GM23248 (cell line): ENCODE data around the gene SEPTIN10. TPM values are rescaled to one million over a fixed set of nuclear protein-coding genes. Genes with fewer than 3 reads are reported as not detected.

Experiments
- DNase-seq: peaks from one replicate; pipeline ENCODE4 v3.0.0-alpha.2; 2015
- H2AFZ ChIP-seq: fragments of 200-600 bp; sonication (generic); 2 replicates; pipeline ENCODE4 v1.6.1; 2016; ENCODE audit warnings: antibody characterized with exemption
- H3F3A ChIP-seq: fragments of 200-600 bp; sonication (generic); 2 replicates; pipeline ENCODE4 v1.6.1; 2016; ENCODE audit warnings: mild to moderate bottlenecking, antibody characterized with exemption, mixed run types; ENCODE audit not compliant: insufficient read depth
- H3K27ac ChIP-seq: fragments of 200-600 bp; sonication (generic); 2 replicates; pipeline ENCODE4 v1.5.1; 2016; ENCODE audit warnings: mild to moderate bottlenecking
- H3K27me3 ChIP-seq: fragments of 200-600 bp; sonication (generic); replicated peaks from 2 replicates; pipeline ENCODE4 v1.6.1; 2016; ENCODE audit warnings: mild to moderate bottlenecking; ENCODE audit not compliant: insufficient read depth
- H3K36me3 ChIP-seq: fragments of 200-600 bp; sonication (generic); 2 replicates; pipeline ENCODE4 v1.6.1; 2016; ENCODE audit warnings: low read depth, mild to moderate bottlenecking
- H3K4me1 ChIP-seq: fragments of 200-600 bp; sonication (generic); 2 replicates; pipeline ENCODE4 v1.6.1; 2016; ENCODE audit warnings: mild to moderate bottlenecking; ENCODE audit not compliant: insufficient read depth
- H3K4me2 ChIP-seq: fragments of 200-600 bp; sonication (generic); one replicate; pipeline ENCODE4 v1.6.1; 2016; ENCODE audit warnings: mild to moderate bottlenecking; ENCODE audit not compliant: unreplicated experiment
- H3K4me3 ChIP-seq: fragments of 200-600 bp; sonication (generic); 2 replicates; pipeline ENCODE4 v1.5.1; 2016; ENCODE audit warnings: mild to moderate bottlenecking
- H3K79me2 ChIP-seq: fragments of 200-600 bp; sonication (generic); 2 replicates; pipeline ENCODE4 v1.6.1; 2016; ENCODE audit warnings: mild to moderate bottlenecking; ENCODE audit not compliant: insufficient read depth
- H3K9ac ChIP-seq: fragments of 200-600 bp; sonication (generic); 2 replicates; pipeline ENCODE4 v1.6.1; 2016; ENCODE audit warnings: mild to moderate bottlenecking
- H3K9me2 ChIP-seq: fragments of 200-600 bp; sonication (generic); 2 replicates; pipeline ENCODE4 v1.6.1; 2016; ENCODE audit warnings: mixed run types, mild to moderate bottlenecking, moderate library complexity; ENCODE audit not compliant: insufficient read depth
- H3K9me3 ChIP-seq: fragments of 200-600 bp; sonication (generic); one replicate; pipeline ENCODE4 v1.6.1; 2017; ENCODE audit warnings: low read depth
- H4K20me1 ChIP-seq: fragments of 200-600 bp; sonication (generic); 2 replicates; pipeline ENCODE4 v1.6.0; 2016; ENCODE audit not compliant: insufficient read depth
- EZH2 ChIP-seq: fragments of 200-600 bp; sonication (generic); IDR thresholded peaks from 2 replicates; pipeline ENCODE4 v1.6.1; 2018; ENCODE audit warnings: antibody characterized with exemption, mild to moderate bottlenecking; ENCODE audit not compliant: insufficient read depth, poor library complexity, severe bottlenecking
- EZH2phosphoT487 ChIP-seq: fragments of 200-600 bp; sonication (generic); IDR thresholded peaks from 2 replicates; pipeline ENCODE4 v1.6.1; 2018; ENCODE audit warnings: antibody characterized with exemption, moderate library complexity, mild to moderate bottlenecking, low read depth; ENCODE audit not compliant: insufficient read depth
- WGBS, 2 experiments: methylation state at CpG; one replicate each; pipeline ENCODE4 v1.1.6; 2015 to 2017; ENCODE audit warnings: low lambda C conversion rate in 2 of 2, low coverage in 1 of 2; ENCODE audit errors: missing lambda C conversion rate in 2 of 2; 5-methylcytosine and 5-hydroxymethylcytosine counted together
- in situ Hi-C: fragments of 300-500 bp; cut with MboI; formaldehyde crosslinking; loops from 2 replicates; pipeline ENCODE4 v1.15.0; 2020
- polyA plus RNA-seq: library from polyadenylated mRNA; unstranded; fragments of >200 nt; fragmentation: Nextera tagmentation; extraction: Ambion mirVana; gene quantifications from 2 replicates; pipeline ENCODE4 v1.2.1, GENCODE V29; 2016
- total RNA-seq: library from RNA; depleted of rRNA; stranded (reverse); fragments of >200 nt; shearing (Covaris generic); gene quantifications from 2 replicates; pipeline ENCODE4 v1.2.3, GENCODE V29; 2014

SEPTIN10 gene
- total and polyA plus RNA-seq, 2 experiments from 2014 or later = 142 to 152 TPM

- Histone ChIP-seq H2AFZ (no peak overlapping the region; the same call in 1 of the 2 replicates), H3K4me2 (no peak overlapping the region), H3K4me3 (no peak overlapping the region), H3K79me2 (no peaks in the 10 kb centered on the region), H3K4me1 (peaks cover 14% of the 10 kb centered on the region), H4K20me1 (no peaks in the 10 kb centered on the region), H3K27ac (no peak overlapping the region), H3K27me3 (no peaks in the 10 kb centered on the region), H3F3A (0 out of 2 replicates have a peak, but pooled peaks cover 3% of the 10 kb centered on the region), H3K36me3 (no peaks in the 10 kb centered on the region), H3K9me2 (no peaks in the 10 kb centered on the region), H3K9me3 (no peaks in the 10 kb centered on the region), H3K9ac (no peak overlapping the region)
- WGBS, 2 experiments = 73 to 82% methylated on average over 3 of the region's 3 CpGs
- peak; percentile 29 for DNase-seq
- TF ChIP-seq EZH2phosphoT487 (no peak), EZH2 (no peak)
- in situ Hi-C loops = no loop called here
These were observed 41.5 kb upstream of the SEPTIN10 start for GRCh38 chr2:109655287-109655686.

GRCh38 chr2:109654326-109655050 lies 40.7 kb upstream of the SEPTIN10 start:
- Histone ChIP-seq H3K9me3 (no peaks in the 10 kb centered on the region), H3K9ac (no peak overlapping the region), H3K4me2 (no peak overlapping the region), H3K79me2 (no peaks in the 10 kb centered on the region), H3K9me2 (no peaks in the 10 kb centered on the region), H3K4me1 (peaks cover 19% of the 10 kb centered on the region), H2AFZ (no peak overlapping the region), H4K20me1 (no peaks in the 10 kb centered on the region), H3K27ac (no peak overlapping the region), H3K36me3 (no peaks in the 10 kb centered on the region), H3K4me3 (no peak overlapping the region), H3K27me3 (no peaks in the 10 kb centered on the region), H3F3A (0 out of 2 replicates have a peak, but pooled peaks cover 3% of the 10 kb centered on the region)
- WGBS, 2 experiments = 84 to 86% methylated on average over 8 of the region's 8 CpGs
- in situ Hi-C loops = no loop called here
- TF ChIP-seq EZH2 (no peak), EZH2phosphoT487 (no peak)
- no peak for DNase-seq

GRCh38 chr2:109649736-109650695 lies 36.2 kb upstream of the SEPTIN10 start:
- Histone ChIP-seq H3K9me3 (no peaks in the 10 kb centered on the region), H4K20me1 (no peaks in the 10 kb centered on the region), H2AFZ (no peak overlapping the region), H3K36me3 (no peaks in the 10 kb centered on the region), H3K4me2 (no peak overlapping the region), H3K4me1 (peaks cover 33% of the 10 kb centered on the region), H3K4me3 (no peak overlapping the region), H3K79me2 (no peaks in the 10 kb centered on the region), H3F3A (peaks cover 34% of the 10 kb centered on the region), H3K9me2 (no peaks in the 10 kb centered on the region), H3K27me3 (no peaks in the 10 kb centered on the region), H3K9ac (no peak overlapping the region), H3K27ac (no peak overlapping the region)
- DNase-seq = no peak
- 55 to 56% methylated on average over 13 to 14 of the region's 14 CpGs for WGBS, 2 experiments
- in situ Hi-C loops = no loop called here
- no peak for TF ChIP-seq EZH2phosphoT487
- TF ChIP-seq EZH2 = no peak

- H3K27ac ChIP-seq = peak overlapping the region; percentile 94
These were observed 34.3 kb upstream of the SEPTIN10 start for GRCh38 chr2:109648041-109648527.

More at GRCh38 chr2:109648041-109648527, 34.3 kb upstream of the SEPTIN10 start:
- Histone ChIP-seq H3F3A (peaks cover 43% of the 10 kb centered on the region), H3K9me3 (no peaks in the 10 kb centered on the region), H3K4me2 (peak overlapping the region; percentile 87), H3K79me2 (no peaks in the 10 kb centered on the region), H4K20me1 (no peaks in the 10 kb centered on the region), H3K27me3 (no peaks in the 10 kb centered on the region), H3K9me2 (no peaks in the 10 kb centered on the region), H3K36me3 (no peaks in the 10 kb centered on the region), H3K4me1 (peaks cover 45% of the 10 kb centered on the region), H2AFZ (peak overlapping the region; percentile 78), H3K4me3 (peak overlapping the region; percentile 63), H3K9ac (peak overlapping the region; percentile 75)
- TF ChIP-seq EZH2phosphoT487 (no peak), EZH2 (no peak)
- in situ Hi-C loops = no loop called here
- WGBS, 2 experiments = 2% methylated on average over 8 of the region's 8 CpGs
- peak; percentile 87 for DNase-seq
